ENCODE measurements around the gene ARHGAP26. TPM values are rescaled to one million over a fixed set of nuclear protein-coding genes. Genes with fewer than 3 reads are reported as not detected.

Gene ARHGAP26
- total RNA-seq, 2 donors from 2014 or later = 27.5 to 80.7 TPM

- no peak overlapping the region for H3K27ac ChIP-seq
- ATAC-seq (ENCODE audit: insufficient number of reproducible peaks, low FRiP score, low read depth) (no peak), DNase-seq (ENCODE audit: low spot score) (no peak)
- H3K4me1 ChIP-seq (ENCODE audit: control insufficient read depth in 1 of 2, low read depth in 2 of 2) = peaks cover 15 to 68% of the 10 kb centered on the region in 2 donors
- no peaks in the 10 kb centered on the region for H3K36me3 ChIP-seq
- TF ChIP-seq CTCF (IDR thresholded peaks at IDR 0.05) = no peak
- no peaks in the 10 kb centered on the region for H3K9me3 ChIP-seq
- H3K27me3 ChIP-seq (replicated peaks; ENCODE audit: insufficient read depth) = no peaks in the 10 kb centered on the region
- H3K4me3 ChIP-seq = no peak overlapping the region
Measured at GRCh38 chr5:142861011-142861410, 90.8 kb downstream of the ARHGAP26 start.

GRCh38 chr5:142862594-142862993 lies 92.4 kb downstream of the ARHGAP26 start:
- no peak overlapping the region for H3K4me3 ChIP-seq
- peak; percentile 44 for ATAC-seq (ENCODE audit: insufficient number of reproducible peaks, low FRiP score, low read depth)
- no peaks in the 10 kb centered on the region for H3K27me3 ChIP-seq (replicated peaks; ENCODE audit: insufficient read depth)
- peaks cover 11 to 69% of the 10 kb centered on the region in 2 donors for H3K4me1 ChIP-seq (ENCODE audit: control insufficient read depth in 1 of 2, low read depth in 2 of 2)
- TF ChIP-seq CTCF (IDR thresholded peaks at IDR 0.05) = no peak
- no peaks in the 10 kb centered on the region for H3K9me3 ChIP-seq
- no peaks in the 10 kb centered on the region for H3K36me3 ChIP-seq
- DNase-seq (ENCODE audit: low spot score) = no peak
- H3K27ac ChIP-seq = peak overlapping the region; percentile 21 to 44

DNA sequence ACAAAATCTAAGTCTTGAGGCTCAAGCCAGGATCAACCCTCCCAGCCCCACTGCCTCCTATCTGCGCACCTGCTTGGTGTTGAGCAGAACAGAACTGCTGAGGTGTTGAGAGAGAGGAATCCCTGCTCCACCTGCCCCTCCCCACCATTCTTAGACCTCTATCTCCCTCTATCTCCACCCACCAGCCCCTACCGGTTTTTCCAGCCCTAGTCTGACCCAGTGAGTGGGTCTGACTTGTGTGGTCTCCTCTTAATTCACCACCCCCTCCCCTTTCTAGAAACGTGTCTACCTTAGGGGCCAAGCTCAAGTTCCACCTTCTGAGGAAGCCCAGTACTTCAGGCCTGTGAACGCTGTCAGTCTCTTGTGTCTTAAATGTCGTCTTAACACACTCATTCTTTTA lies 93.7 kb downstream of the ARHGAP26 start:
- no peak for DNase-seq (ENCODE audit: low spot score)
- no peak for TF ChIP-seq CTCF (IDR thresholded peaks at IDR 0.05)
- ATAC-seq (ENCODE audit: insufficient number of reproducible peaks, low FRiP score, low read depth) = no peak
- Histone ChIP-seq H3K27me3 (replicated peaks; ENCODE audit: insufficient read depth) (no peaks in the 10 kb centered on the region), H3K4me3 (no peak overlapping the region), H3K4me1 (ENCODE audit: control insufficient read depth in 1 of 2, low read depth in 2 of 2) (peaks cover 9 to 66% of the 10 kb centered on the region in 2 donors), H3K27ac (no peak overlapping the region), H3K9me3 (no peaks in the 10 kb centered on the region), H3K36me3 (no peaks in the 10 kb centered on the region)

DNA sequence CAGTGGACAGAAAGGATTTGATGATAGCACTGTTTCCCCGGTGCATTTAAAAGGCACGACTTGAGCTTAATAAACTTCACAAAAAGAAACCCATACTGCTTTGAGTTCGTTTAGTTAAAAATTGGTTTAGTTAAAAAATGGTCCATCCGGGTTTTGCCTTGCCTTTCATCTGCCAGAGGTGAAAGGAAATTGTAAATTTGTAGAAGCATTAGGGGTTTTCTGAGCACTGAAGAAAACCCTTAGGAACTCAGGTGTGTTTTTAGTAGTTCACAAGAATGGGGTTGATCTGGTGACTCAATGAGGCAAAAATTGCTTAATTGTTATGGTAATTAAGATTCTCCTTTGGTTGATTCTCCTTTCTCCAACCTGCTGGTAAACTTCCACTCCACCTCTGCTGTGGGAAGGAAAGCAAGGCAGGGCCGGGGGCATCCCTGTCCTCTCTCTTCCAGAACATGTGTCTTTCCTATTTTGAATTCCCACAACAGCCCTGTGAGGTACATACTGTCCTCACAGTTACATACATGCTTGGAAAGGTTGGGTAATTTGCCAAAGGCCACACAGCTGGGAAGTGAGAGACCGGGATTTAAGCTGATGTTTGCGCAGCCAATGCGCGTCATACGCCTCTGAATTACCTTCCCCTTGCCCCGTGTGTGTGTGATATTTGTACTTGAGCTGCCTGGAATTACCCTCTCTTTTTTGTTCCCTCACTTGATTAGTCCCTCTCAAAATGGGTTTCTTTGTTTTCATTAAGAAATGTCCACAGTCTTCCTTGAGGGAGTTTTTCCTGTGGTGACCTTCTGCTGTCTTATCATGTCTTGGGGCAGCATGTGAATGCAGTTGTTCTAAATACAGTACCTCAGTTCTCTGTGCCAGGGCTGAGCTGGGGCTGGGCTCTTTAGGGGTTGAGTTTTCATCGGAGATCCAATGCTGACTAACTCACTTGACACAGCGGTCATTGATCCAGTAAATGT lies 94.4 kb downstream of the ARHGAP26 start:
- Histone ChIP-seq H3K36me3 (no peaks in the 10 kb centered on the region), H3K27ac (no peak overlapping the region), H3K27me3 (replicated peaks; ENCODE audit: insufficient read depth) (no peaks in the 10 kb centered on the region), H3K9me3 (no peaks in the 10 kb centered on the region), H3K4me1 (ENCODE audit: control insufficient read depth in 1 of 2, low read depth in 2 of 2) (peaks cover 9 to 69% of the 10 kb centered on the region in 2 donors), H3K4me3 (no peak overlapping the region)
- DNase-seq (ENCODE audit: low spot score) = no peak
- no peak for ATAC-seq (ENCODE audit: insufficient number of reproducible peaks, low FRiP score, low read depth)
- no peak for TF ChIP-seq CTCF (IDR thresholded peaks at IDR 0.05)

DNA sequence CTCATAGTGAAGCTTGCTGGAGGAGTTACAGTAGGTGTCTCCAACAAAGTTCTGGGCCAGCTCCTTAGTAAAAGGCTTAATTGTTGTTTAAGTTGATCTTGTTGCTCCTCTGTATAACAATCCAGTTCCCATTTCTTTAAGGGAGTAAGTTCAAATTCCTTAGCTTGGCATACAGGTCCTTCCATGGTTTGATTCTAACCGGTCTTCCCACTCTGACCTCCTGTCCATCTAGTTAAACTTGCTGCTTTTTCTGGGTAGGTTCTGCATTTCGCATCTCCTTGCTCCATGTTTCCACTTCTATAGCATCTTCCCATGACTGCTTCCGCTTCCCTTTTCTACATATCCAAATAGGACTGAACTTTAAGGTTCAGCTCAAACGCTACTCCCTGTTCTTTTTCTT lies 95.5 kb downstream of the ARHGAP26 start:
- Histone ChIP-seq H3K27ac (no peak overlapping the region), H3K27me3 (replicated peaks; ENCODE audit: insufficient read depth) (no peaks in the 10 kb centered on the region), H3K4me1 (ENCODE audit: control insufficient read depth in 1 of 2, low read depth in 2 of 2) (peaks cover 14 to 70% of the 10 kb centered on the region in 2 donors), H3K36me3 (no peaks in the 10 kb centered on the region), H3K9me3 (no peaks in the 10 kb centered on the region), H3K4me3 (no peak overlapping the region)
- DNase-seq (ENCODE audit: low spot score) (no peak), ATAC-seq (ENCODE audit: insufficient number of reproducible peaks, low FRiP score, low read depth) (no peak)
- TF ChIP-seq CTCF (IDR thresholded peaks at IDR 0.05) = no peak

All from thoracic aorta (tissue), 2 donors.